ENCODE measurements around the gene LAMP1.
"Not testable (repeated sequence)": the region's sequence is repeated elsewhere in the genome, so short reads cannot be mapped to it uniquely, and the experiment has no call there.

DNA sequence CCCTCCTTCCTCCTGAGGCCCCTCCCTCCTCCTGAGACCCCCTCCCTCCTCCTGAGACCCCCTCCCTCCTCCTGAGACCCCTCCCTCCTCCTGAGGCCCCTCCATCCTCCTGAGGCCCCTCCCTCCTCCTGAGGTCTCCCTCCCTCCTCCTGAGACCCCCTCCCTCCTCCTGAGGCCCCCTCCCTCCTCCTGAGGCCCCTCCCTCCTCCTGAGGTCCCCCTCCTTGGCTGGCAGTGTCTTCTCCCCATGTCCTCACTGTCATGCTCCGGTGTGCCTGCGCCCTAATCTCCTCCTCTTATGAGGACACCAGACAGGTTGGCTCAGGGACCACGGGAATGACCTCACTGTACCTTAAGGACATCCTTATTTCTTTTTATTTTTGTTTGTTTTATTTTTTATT lies 74.7 kb downstream of the LAMP1 start:
- TF ChIP-seq, protein P1, sequence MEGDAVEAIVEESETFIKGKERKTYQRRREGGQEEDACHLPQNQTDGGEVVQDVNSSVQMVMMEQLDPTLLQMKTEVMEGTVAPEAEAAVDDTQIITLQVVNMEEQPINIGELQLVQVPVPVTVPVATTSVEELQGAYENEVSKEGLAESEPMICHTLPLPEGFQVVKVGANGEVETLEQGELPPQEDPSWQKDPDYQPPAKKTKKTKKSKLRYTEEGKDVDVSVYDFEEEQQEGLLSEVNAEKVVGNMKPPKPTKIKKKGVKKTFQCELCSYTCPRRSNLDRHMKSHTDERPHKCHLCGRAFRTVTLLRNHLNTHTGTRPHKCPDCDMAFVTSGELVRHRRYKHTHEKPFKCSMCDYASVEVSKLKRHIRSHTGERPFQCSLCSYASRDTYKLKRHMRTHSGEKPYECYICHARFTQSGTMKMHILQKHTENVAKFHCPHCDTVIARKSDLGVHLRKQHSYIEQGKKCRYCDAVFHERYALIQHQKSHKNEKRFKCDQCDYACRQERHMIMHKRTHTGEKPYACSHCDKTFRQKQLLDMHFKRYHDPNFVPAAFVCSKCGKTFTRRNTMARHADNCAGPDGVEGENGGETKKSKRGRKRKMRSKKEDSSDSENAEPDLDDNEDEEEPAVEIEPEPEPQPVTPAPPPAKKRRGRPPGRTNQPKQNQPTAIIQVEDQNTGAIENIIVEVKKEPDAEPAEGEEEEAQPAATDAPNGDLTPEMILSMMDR (IDR thresholded peaks at IDR 0.05): not testable (repeated sequence)
- not testable (repeated sequence) for TF ChIP-seq POLR2A (IDR thresholded peaks at IDR 0.05)
